Measurements from ENCODE around the gene NENF. TPM values are rescaled to one million over a fixed set of nuclear protein-coding genes. Genes with fewer than 3 reads are reported as not detected.

Gene NENF
- total and polyA plus RNA-seq, 10 of the 15 experiments (the other 5 are each of a cell fraction or from before 2014, with no cell fraction given): 5.1 to 83.4 (median 42.7) TPM

- TF ChIP-seq RELB (IDR thresholded peaks at IDR 0.05; ENCODE audit: low read depth) (no peak), PAX8 (IDR thresholded peaks at IDR 0.05) (no peak)
Observed at GRCh38 chr1:212466898-212467650, 34.4 kb downstream of the NENF start (continued).

GRCh38 chr1:212467843-212468482 is 35.2 kb downstream of the NENF start:
- Histone ChIP-seq H4K20me1 (ENCODE audit: control insufficient read depth, insufficient read depth) (no peaks in the 10 kb centered on the region), H3K9me3 (replicated peaks; ENCODE audit: control insufficient read depth, insufficient read depth, low read length) (no peaks in the 10 kb centered on the region), H3K4me1 (ENCODE audit: control insufficient read depth, insufficient read depth, low read length) (no peaks in the 10 kb centered on the region), H3K4me2 (ENCODE audit: control insufficient read depth, insufficient read depth) (no peak overlapping the region), H2AFZ (ENCODE audit: control insufficient read depth, low read depth, low read length) (no peak overlapping the region), H3K4me3 (no peak overlapping the region), H3K36me3 (ENCODE audit: control insufficient read depth in 2 of 2, insufficient read depth in 2 of 2, low read length in 1 of 2) (no peaks in the 10 kb centered on the region), H3K9ac (ENCODE audit: control insufficient read depth, insufficient read depth, low read length) (no peak overlapping the region), H3K79me2 (ENCODE audit: control insufficient read depth, insufficient read depth, low read length) (no peaks in the 10 kb centered on the region), H3K27ac (ENCODE audit: control insufficient read depth, insufficient read depth) (no peak overlapping the region), H3K27me3 (replicated peaks in 1 of 2; ENCODE audit: control insufficient read depth in 2 of 2, insufficient read depth in 2 of 2, low read length in 1 of 2) (no peaks in the 10 kb centered on the region)
- peak; percentile 38; the same call in 2 of the 3 replicates for ATAC-seq
- ChIA-PET POLR2A (no interaction called here), CTCF (interaction anchor here (1.9 to 6.8 kb wide), 2 partner anchors 9 to 11 kb away, joined by 6 to 34 read pairs; no protein-coding TSS in a partner anchor), SMC1A (ENCODE audit: uncharacterized antibody, unreplicated experiment) (interaction anchor here (1.3 to 2.0 kb wide), 2 partner anchors 11 to 12 kb away, joined by 4 to 6 read pairs; no protein-coding TSS in a partner anchor), RAD21 (ENCODE audit: unreplicated experiment) (interaction anchor here (0.7 kb wide), 1 partner anchor 12 kb away, joined by 3 read pairs; no protein-coding TSS in a partner anchor)
- in situ Hi-C loops (cut with MboI) (loop anchor here (5.0 kb wide), 1 partner anchor 304 kb away; no protein-coding TSS in a partner anchor), intact Hi-C loops (cut with micrococcal nuclease; ENCODE audit: unreplicated experiment) (no loop called here)
- peak; percentile 44 for FAIRE-seq
- WGBS (ENCODE audit: insufficient coverage, insufficient replicate concordance, low lambda C conversion rate, missing lambda C conversion rate): 64% methylated on average over 6 of the region's 6 CpGs
- no peak for DNase-seq (ENCODE audit: low read depth, low spot score)
- BruUV-seq (replicated peaks): no TSS peak
- 0 out of 2 replicates have a peak, but pooled peaks have one; percentile 74 for TF ChIP-seq NFXL1 (IDR thresholded peaks at IDR 0.05; ENCODE audit: borderline replicate concordance)
- TF ChIP-seq CTCF (IDR thresholded peaks at IDR 0.05 in 2 of 3, conservative IDR thresholded peaks at IDR 0.05 in 1 of 3; ENCODE audit: control insufficient read depth in 2 of 3, extremely low read depth in 1 of 3, insufficient read depth in 1 of 3, low read depth in 3 of 3, low read length in 3 of 3): no peak
- no peak for TF ChIP-seq PML (IDR thresholded peaks at IDR 0.05; ENCODE audit: low read length)
- TF ChIP-seq CBX3 (IDR thresholded peaks at IDR 0.05; ENCODE audit: borderline replicate concordance, low read depth): no peak
- no peak for TF ChIP-seq TARDBP (IDR thresholded peaks at IDR 0.05; ENCODE audit: borderline replicate concordance)
- TF ChIP-seq SIN3A (IDR thresholded peaks at IDR 0.05; ENCODE audit: low read depth, low read length): no peak
- TF ChIP-seq RELA (IDR thresholded peaks at IDR 0.05; ENCODE audit: borderline replicate concordance, partially characterized antibody): no peak
- no peak for TF ChIP-seq ZBTB40 (IDR thresholded peaks at IDR 0.05; ENCODE audit: borderline replicate concordance)
- TF ChIP-seq ATF3 (IDR thresholded peaks at IDR 0.05; ENCODE audit: borderline replicate concordance, extremely low read depth, low read depth, low read length): no peak
- TF ChIP-seq RUNX3 (IDR thresholded peaks at IDR 0.05; ENCODE audit: low read length): 0 out of 2 replicates have a peak, but pooled peaks have one; percentile 10

All from GM12878 (cell line).